GM23338 (cell line): ENCODE measurements around the gene MAPK7. TPM values are rescaled to one million over a fixed set of nuclear protein-coding genes. Genes with fewer than 3 reads are reported as not detected.
A peak's percentile ranks its signal among the peaks of the same experiment; 100 is the strongest.

Experiments
- ATAC-seq: fragments of 200-7000 bp; cut with Tn5 transposase; 3 replicates; pipeline ENCODE4 v1.9.1; 2020
- DNase-seq: peaks from one replicate; pipeline ENCODE4 v3.0.0-alpha.2; 2015; ENCODE audit warnings: low spot score
- H2AFZ ChIP-seq: fragments of 200-600 bp; sonication (generic); 2 replicates; pipeline ENCODE4 v1.8.0; 2016; ENCODE audit warnings: antibody characterized with exemption, mild to moderate bottlenecking, moderate library complexity
- H3F3A ChIP-seq: fragments of 200-600 bp; sonication (generic); replicated peaks from 2 replicates; pipeline ENCODE4 v1.8.0; 2017; ENCODE audit warnings: antibody characterized with exemption, mixed run types, low read depth
- H3K27ac ChIP-seq: fragments of 200-600 bp; sonication (generic); 2 replicates; pipeline ENCODE4 v1.6.1; 2016; ENCODE audit warnings: low read depth
- H3K27me3 ChIP-seq: fragments of 200-600 bp; sonication (generic); 2 replicates; pipeline ENCODE4 v1.8.0; 2016; ENCODE audit warnings: mild to moderate bottlenecking, mixed run types, moderate library complexity; ENCODE audit not compliant: insufficient read depth
- H3K36me3 ChIP-seq: fragments of 200-600 bp; sonication (generic); 2 replicates; pipeline ENCODE4 v1.8.0; 2016; ENCODE audit warnings: mild to moderate bottlenecking; ENCODE audit not compliant: insufficient read depth
- H3K4me1 ChIP-seq: fragments of 200-600 bp; sonication (generic); 2 replicates; pipeline ENCODE4 v1.8.0; 2016; ENCODE audit warnings: mild to moderate bottlenecking, moderate library complexity; ENCODE audit not compliant: insufficient read depth
- H3K4me2 ChIP-seq: fragments of 200-600 bp; sonication (generic); 2 replicates; pipeline ENCODE4 v1.7.1; 2017; ENCODE audit warnings: mixed run types
- H3K4me3 ChIP-seq: fragments of 200-600 bp; sonication (generic); 2 replicates; pipeline ENCODE4 v1.6.1; 2016; ENCODE audit warnings: mixed run types
- H3K79me2 ChIP-seq: fragments of 200-600 bp; sonication (generic); replicated peaks from 2 replicates; pipeline ENCODE4 v1.8.0; 2017; ENCODE audit warnings: mild to moderate bottlenecking; ENCODE audit not compliant: insufficient read depth
- H3K9me2 ChIP-seq: fragments of 200-600 bp; sonication (generic); 2 replicates; pipeline ENCODE4 v1.8.0; 2017; ENCODE audit not compliant: insufficient read depth
- H4K20me1 ChIP-seq: fragments of 200-600 bp; sonication (generic); replicated peaks from 2 replicates; pipeline ENCODE4 v1.8.0; 2017; ENCODE audit warnings: mild to moderate bottlenecking; ENCODE audit not compliant: insufficient read depth
- H3K27ac Mint-ChIP-seq: 2 replicates; pipeline ENCODE4 v1.8.0; 2020; ENCODE audit warnings: inconsistent platforms, mild to moderate bottlenecking, moderate library complexity, mixed read lengths
- H3K27me3 Mint-ChIP-seq: 3 replicates; pipeline ENCODE4 v1.8.0; 2022; ENCODE audit warnings: low read depth, mild to moderate bottlenecking, moderate library complexity, mixed read lengths, inconsistent platforms; ENCODE audit not compliant: insufficient read depth, poor library complexity
- H3K36me3 Mint-ChIP-seq: 3 replicates; pipeline ENCODE4 v1.8.0; 2021; ENCODE audit warnings: low read depth, mild to moderate bottlenecking, inconsistent platforms, moderate library complexity, mixed read lengths
- H3K4me1 Mint-ChIP-seq: 3 replicates; pipeline ENCODE4 v1.8.0; 2020; ENCODE audit warnings: mild to moderate bottlenecking, inconsistent platforms, mixed read lengths
- H3K4me3 Mint-ChIP-seq: 3 replicates; pipeline ENCODE4 v1.8.0; 2021; ENCODE audit warnings: moderate library complexity, mild to moderate bottlenecking, inconsistent platforms, mixed read lengths
- H3K9me3 Mint-ChIP-seq: 3 replicates; pipeline ENCODE4 v1.8.0; 2020; ENCODE audit warnings: moderate library complexity, mild to moderate bottlenecking, inconsistent platforms, mixed read lengths
- CTCF ChIP-seq, 2 experiments: fragments of 200-600 bp in 1 of 2; sonication (generic) in 1 of 2; conservative IDR thresholded peaks; 2 replicates each; pipeline versions ENCODE4 v1.5.1 to v1.6.1; 2016 to 2017; ENCODE audit warnings: antibody characterized with exemption in 2 of 2, low read depth in 2 of 2, mild to moderate bottlenecking in 2 of 2, moderate library complexity in 1 of 2
- ETS1 ChIP-seq: IDR thresholded peaks from 2 replicates; pipeline ENCODE4 v1.6.1; 2016; ENCODE audit warnings: antibody characterized with exemption
- EZH2phosphoT487 ChIP-seq: fragments of 200-600 bp; sonication (generic); IDR thresholded peaks from one replicate; pipeline ENCODE4 v1.8.1; 2018; ENCODE audit warnings: antibody characterized with exemption; ENCODE audit not compliant: unreplicated experiment
- NANOG ChIP-seq: IDR thresholded peaks from 2 replicates; pipeline ENCODE4 v1.6.1; 2016; ENCODE audit warnings: antibody characterized with exemption, borderline replicate concordance
- POLR2AphosphoS5 ChIP-seq: IDR thresholded peaks from 2 replicates; pipeline ENCODE4 v1.6.1; 2016; ENCODE audit warnings: antibody characterized with exemption, low read depth
- STAT1 ChIP-seq: IDR thresholded peaks from one replicate; pipeline ENCODE4 v1.6.1; 2016; ENCODE audit warnings: antibody characterized with exemption; ENCODE audit not compliant: unreplicated experiment
- ZNF114 ChIP-seq: fragments of 250-450 bp; sonication (Bioruptor Pico); IDR thresholded peaks from 2 replicates; pipeline ENCODE4 v1.5.0; 2020; ENCODE audit warnings: mild to moderate bottlenecking, moderate library complexity
- ZNF331 ChIP-seq: fragments of 250-450 bp; sonication (Bioruptor Pico); IDR thresholded peaks from 2 replicates; pipeline ENCODE4 v1.5.0; 2020; ENCODE audit warnings: low read depth, mild to moderate bottlenecking, moderate library complexity
- polyA plus RNA-seq: library from polyadenylated mRNA; unstranded; fragments of >200 nt; fragmentation: Nextera tagmentation; extraction: Ambion mirVana; gene quantifications from 2 replicates; pipeline ENCODE4 v1.2.1, GENCODE V29; 2016
- total RNA-seq: library from RNA; depleted of rRNA; stranded (reverse); fragments of >200 nt; shearing (Covaris generic); gene quantifications from 2 replicates; pipeline ENCODE4 v1.2.3, GENCODE V29; 2014
- TF ChIP-seq, protein P1 (sequence below): IDR thresholded peaks from one replicate; pipeline ENCODE4 v1.6.1; 2018; ENCODE audit warnings: antibody characterized with exemption; ENCODE audit not compliant: unreplicated experiment

Gene MAPK7
- total and polyA plus RNA-seq, 2 experiments from 2014 or later, result 15.5 to 53.1 TPM

DNA sequence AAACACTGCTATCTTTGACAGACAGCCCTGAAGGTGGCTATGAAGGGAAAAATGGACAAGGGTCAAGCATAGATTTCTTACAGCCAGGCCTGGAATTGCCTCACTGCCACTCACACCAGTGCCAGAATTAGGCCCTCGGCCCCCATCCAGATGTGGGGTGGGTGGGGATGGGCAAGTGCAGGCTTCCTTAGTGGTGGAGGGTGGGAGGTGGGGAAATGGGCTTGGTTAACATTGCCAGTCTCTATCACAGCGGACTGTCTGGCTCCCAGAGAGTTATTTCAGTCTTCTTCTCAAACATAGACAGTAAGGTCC, 40.6 kb upstream of the MAPK7 start:
- no peak overlapping the region for H3K27ac Mint-ChIP-seq

More for the DNA sequence above, 40.6 kb upstream of the MAPK7 start:
- no peak overlapping the region for H3K4me2 ChIP-seq
- Mint-ChIP-seq H3K36me3 (no peaks in the 10 kb centered on the region; the same call in 2 of the 3 replicates), H3K27me3 (peaks cover 26% of the 10 kb centered on the region), H3K9me3 (no peaks in the 10 kb centered on the region), H3K4me1 (peaks cover 54% of the 10 kb centered on the region), H3K4me3 (no peak overlapping the region)
- peaks cover 27% of the 10 kb centered on the region for H3K4me1 ChIP-seq
- H4K20me1 ChIP-seq, result no peaks in the 10 kb centered on the region
- H3K79me2 ChIP-seq, result no peaks in the 10 kb centered on the region
- no peaks in the 10 kb centered on the region for H3K27me3 ChIP-seq
- no peak overlapping the region for H2AFZ ChIP-seq
- DNase-seq, result no peak
- no peak overlapping the region for H3K27ac ChIP-seq
- no peaks in the 10 kb centered on the region for H3K9me2 ChIP-seq
- no peaks in the 10 kb centered on the region for H3K36me3 ChIP-seq
- peak; percentile 2; the same call in 2 of the 3 replicates for ATAC-seq
- H3K4me3 ChIP-seq, result no peak overlapping the region
- TF ChIP-seq NANOG, result no peak
- no peak for TF ChIP-seq ZNF114 (CRISPR knock-in tag)
- no peak for TF ChIP-seq STAT1
- TF ChIP-seq EZH2phosphoT487, result no peak
- TF ChIP-seq ZNF331, result no peak
- TF ChIP-seq, protein P1, sequence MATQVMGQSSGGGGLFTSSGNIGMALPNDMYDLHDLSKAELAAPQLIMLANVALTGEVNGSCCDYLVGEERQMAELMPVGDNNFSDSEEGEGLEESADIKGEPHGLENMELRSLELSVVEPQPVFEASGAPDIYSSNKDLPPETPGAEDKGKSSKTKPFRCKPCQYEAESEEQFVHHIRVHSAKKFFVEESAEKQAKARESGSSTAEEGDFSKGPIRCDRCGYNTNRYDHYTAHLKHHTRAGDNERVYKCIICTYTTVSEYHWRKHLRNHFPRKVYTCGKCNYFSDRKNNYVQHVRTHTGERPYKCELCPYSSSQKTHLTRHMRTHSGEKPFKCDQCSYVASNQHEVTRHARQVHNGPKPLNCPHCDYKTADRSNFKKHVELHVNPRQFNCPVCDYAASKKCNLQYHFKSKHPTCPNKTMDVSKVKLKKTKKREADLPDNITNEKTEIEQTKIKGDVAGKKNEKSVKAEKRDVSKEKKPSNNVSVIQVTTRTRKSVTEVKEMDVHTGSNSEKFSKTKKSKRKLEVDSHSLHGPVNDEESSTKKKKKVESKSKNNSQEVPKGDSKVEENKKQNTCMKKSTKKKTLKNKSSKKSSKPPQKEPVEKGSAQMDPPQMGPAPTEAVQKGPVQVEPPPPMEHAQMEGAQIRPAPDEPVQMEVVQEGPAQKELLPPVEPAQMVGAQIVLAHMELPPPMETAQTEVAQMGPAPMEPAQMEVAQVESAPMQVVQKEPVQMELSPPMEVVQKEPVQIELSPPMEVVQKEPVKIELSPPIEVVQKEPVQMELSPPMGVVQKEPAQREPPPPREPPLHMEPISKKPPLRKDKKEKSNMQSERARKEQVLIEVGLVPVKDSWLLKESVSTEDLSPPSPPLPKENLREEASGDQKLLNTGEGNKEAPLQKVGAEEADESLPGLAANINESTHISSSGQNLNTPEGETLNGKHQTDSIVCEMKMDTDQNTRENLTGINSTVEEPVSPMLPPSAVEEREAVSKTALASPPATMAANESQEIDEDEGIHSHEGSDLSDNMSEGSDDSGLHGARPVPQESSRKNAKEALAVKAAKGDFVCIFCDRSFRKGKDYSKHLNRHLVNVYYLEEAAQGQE, result no peak
- TF ChIP-seq ETS1, result no peak
- no peak for TF ChIP-seq POLR2AphosphoS5
- no peak for TF ChIP-seq CTCF (conservative IDR thresholded peaks at IDR 0.05; ENCODE audit: low read depth in 2 of 2)
- H3F3A ChIP-seq, result no peaks in the 10 kb centered on the region; the same call in none of the 2 replicates
